Thyroid gland (tissue), 4 donors: ENCODE data around the gene TRAPPC6A.

Experiments
- CTCF ChIP-seq, 6 experiments: fragments of 200-600 bp in 3 of 6; fragments of 450-650 bp in 3 of 6; sonication (generic) in 3 of 6; IDR thresholded peaks; one replicate each; pipeline ENCODE4 v1.5.1; 2016 to 2019; ENCODE audit warnings: antibody characterized with exemption in 6 of 6, mild to moderate bottlenecking in 2 of 6, inconsistent platforms in 1 of 6, moderate library complexity in 1 of 6
- POLR2A ChIP-seq, 2 donors: fragments of 450-650 bp; IDR thresholded peaks; one replicate each; pipeline ENCODE4 v1.6.1; 2017; ENCODE audit warnings: antibody characterized with exemption in 2 of 2, mild to moderate bottlenecking in 2 of 2, moderate library complexity in 1 of 2

GRCh38 chr19:45128146-45128545 lies 49.9 kb downstream of the TRAPPC6A start:
- TF ChIP-seq CTCF (IDR thresholded peaks at IDR 0.05), result no peak
- no peak for TF ChIP-seq POLR2A (IDR thresholded peaks at IDR 0.05)
